Stimulated activated CD8-positive, alpha-beta memory T cell treated with anti-CD3 and anti-CD28 coated beads, Interleukin-4, amount 100 ng/mL, for 48 hours (primary cell): ENCODE measurements around the gene HPCAL1.
"Not testable (repeated sequence)": the region's sequence is repeated elsewhere in the genome, so short reads cannot be mapped to it uniquely, and the experiment has no call there.

Experiments used
- DNase-seq: peaks from one replicate; pipeline ENCODE4 v3.0.0-alpha.2; 2020

The HPCAL1 gene

GRCh38 chr2:10448576-10449485, 146.1 kb downstream of the HPCAL1 start:
- DNase-seq, result peak; percentile 91

- no peak for DNase-seq
These were observed 146.8 kb downstream of the HPCAL1 start for GRCh38 chr2:10449486-10449831.

- DNase-seq, result no peak
These were observed 147.4 kb downstream of the HPCAL1 start for GRCh38 chr2:10449838-10450691.

GRCh38 chr2:10451819-10452218, 149.1 kb downstream of the HPCAL1 start:
- DNase-seq, result no peak

GRCh38 chr2:10452312-10452711, 149.6 kb downstream of the HPCAL1 start:
- DNase-seq, result no peak

DNA sequence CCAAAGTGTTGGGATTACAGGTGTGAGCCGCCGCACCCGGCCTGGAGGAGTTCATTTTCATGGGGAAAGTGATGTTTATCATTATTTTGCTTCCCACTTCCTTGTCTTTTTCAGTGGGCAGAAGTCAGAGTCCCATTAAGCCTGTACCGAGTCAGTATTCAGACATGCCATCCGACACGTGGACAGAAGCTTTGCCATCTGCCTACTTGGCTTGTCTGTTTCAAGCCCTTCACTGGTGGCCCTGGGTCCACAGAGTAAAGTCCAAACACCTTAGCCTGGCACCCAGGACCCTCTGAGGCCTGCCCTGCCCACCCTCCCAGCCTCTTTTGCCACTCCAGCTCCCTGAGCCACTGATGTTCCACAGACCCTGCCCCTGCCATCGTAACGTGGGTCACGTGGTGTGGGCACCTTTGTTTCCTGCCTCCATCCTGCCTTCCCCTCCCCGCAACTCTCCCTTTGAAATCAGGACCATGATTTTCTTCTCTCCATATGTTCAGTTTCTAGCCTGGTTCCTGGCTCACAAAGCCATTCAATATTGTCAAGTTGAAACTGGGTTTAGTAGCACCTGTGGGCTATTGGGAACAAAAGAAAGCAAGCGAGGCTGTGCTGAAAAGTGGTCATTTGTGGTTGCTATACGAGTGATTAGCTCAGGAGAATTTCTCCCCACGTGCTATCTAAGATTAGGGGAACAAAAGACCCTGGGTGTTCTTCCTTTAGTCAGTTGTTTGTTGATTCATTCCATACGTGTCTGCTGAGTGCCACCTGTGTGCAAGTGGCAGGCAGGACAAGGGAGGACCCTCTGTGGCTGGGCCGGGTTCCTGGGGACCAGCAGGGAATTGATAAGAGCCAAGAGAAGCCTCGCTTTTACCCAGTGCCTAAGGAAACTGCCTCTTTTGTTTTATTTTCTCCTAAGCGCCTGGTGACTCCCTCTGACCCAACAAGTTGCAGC, 150.5 kb downstream of the HPCAL1 start:
- no peak for DNase-seq

GRCh38 chr2:10453905-10454298, 151.2 kb downstream of the HPCAL1 start:
- no peak for DNase-seq

DNA sequence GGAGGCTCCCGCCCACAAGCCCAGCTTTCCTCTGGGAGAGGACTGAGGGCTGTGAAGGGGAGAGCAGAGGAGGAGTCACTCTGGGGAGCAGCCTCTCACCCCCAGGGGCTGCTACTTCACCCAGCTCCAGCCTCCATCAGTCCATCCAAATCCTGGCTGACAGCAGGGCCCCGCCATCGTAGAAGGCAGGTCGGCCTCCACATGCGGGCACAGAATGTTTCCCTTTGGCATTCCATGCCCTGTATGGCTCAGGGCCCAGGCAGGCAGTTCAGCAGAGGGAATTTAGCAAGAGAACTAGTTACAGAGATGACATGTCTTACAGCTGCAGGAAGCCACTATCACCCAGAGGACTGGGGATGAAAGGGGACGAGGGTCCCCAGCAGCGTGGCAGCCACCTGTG, 151.8 kb downstream of the HPCAL1 start:
- no peak for DNase-seq

DNA sequence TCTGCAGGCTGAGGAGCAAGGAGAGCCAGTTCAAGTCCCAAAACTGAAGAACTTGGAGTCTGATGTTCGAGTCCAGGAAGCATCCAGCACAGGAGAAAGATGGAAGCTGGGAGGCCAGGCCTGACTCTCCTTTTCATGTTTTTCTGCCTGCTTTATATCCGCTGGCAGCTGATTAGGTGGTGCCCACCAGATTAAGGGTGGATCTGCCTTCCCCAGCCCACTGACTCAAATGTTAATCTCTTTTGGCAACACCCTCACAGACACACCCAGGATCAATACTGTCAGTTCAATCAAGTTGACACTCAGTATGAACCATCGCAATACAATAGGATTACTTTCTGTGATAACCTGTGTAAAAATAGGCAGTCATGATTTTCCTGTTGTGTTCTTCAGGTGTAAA, 154.5 kb downstream of the HPCAL1 start:
- not testable (repeated sequence) for DNase-seq

DNA sequence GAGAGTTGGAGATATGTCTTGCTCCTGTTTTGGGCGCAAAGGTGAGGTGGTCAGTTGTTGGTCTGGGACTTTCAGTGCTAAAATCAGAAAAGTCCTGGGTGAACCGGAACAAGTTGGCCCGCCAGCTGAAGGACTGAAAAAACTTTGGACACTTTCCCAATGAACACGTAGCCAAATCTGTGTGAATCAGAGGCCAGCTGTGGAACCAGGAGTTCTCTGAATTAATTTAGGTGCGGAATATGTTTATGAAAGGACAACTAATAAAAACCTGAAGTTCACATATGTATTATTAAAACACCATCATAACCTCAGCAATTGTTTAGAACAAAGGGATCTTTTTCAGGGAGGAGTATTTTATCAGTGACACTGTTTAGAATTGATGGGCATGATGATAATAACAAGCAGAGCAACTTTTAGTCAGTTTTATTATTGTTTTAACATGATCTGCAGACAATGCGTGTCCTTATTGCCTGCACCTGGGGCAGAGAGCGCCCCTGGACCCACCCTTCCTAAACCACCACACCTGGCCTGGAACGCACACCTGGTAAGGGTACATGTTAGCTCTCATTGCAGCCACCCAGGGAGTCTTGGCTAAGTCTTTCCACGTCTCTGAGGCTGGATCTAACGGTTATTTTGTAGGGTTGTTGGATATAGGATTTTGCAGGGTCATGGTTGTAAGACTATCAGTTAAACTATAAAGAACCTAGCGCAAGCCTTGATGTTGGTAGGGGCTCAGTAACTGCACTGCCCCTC, 155.3 kb downstream of the HPCAL1 start:
- DNase-seq, result no peak

DNA sequence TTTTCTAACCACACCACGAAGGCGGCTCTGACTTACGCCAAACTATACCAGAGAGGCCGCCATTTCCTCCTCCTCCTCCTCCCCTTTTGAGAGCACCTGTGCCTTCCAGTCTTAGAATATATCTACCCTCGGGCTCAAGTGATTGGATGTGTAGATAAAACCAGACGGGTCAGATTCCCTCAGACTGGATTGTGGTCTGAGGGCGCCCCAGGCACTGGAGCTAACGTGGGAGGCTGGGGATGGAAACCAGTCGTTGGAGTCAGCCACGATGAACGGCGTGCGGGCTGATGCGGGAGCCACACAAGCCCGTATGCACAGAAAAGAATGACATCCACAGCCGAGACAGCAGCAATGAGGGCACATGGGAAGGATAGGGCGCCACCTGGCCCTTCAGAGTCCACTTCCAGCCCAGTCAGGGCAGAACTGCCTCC, 157.7 kb downstream of the HPCAL1 start:
- DNase-seq, result no peak

DNA sequence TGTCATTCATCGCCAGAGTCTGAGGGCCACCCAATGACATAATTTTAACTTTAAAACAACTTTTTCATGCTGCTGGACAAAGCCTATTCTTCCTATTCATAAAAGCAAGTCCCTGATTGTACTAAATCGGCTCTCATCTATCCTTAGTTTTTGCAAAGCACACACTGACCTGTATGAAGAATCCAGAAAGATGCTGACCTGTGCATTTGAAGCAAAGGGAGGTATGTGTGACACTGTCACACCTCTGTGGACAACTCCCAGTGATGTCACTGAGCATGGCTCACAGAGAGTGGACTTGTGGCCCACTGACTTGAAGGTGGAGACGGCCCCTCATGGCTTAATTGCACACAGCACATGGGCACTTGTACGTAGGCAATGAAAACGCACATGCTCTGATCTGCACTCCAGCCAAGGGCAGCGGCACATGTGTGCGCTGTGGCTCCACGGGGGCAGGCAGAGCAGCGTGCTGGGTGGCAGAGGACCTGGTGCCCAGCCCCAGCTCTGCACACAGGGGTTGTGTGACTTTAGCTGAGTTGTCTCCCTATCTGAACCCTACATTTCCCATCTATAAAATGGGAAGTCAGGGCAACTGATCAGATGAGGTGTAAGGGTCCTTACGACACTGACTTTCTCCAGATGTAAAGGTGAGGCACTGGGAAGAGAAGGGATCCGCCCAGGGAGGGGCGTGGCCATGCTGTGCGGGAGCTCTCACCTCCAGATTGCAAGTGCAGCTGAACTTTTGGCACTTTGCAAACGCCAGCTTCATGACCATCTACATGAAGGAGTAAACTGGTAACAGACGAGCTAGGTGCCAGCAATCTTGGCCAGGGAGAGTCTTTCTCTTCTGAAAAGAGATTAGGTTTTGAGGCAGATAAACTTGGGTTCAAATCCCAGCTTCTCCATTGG, 159.7 kb downstream of the HPCAL1 start:
- DNase-seq, result no peak

DNA sequence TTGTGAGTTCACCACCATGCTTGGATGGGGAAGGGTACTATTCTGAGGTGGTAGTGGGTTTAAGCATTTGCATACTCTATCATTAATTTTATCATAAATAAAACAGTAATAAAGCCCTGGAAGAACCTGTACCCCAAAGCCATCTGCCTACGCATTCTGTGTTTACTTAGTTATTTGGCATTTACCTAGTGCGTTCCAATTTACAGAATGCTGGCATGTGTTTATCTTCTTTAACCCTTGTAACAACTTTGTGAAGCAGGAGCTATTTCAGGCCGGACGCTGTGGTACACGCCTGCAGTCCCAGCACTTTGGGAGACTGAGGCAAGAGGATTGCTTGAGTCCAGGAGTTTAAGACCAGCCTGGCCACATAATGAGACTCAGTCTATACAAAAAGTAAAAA, 163.2 kb downstream of the HPCAL1 start:
- DNase-seq, result no peak

DNA sequence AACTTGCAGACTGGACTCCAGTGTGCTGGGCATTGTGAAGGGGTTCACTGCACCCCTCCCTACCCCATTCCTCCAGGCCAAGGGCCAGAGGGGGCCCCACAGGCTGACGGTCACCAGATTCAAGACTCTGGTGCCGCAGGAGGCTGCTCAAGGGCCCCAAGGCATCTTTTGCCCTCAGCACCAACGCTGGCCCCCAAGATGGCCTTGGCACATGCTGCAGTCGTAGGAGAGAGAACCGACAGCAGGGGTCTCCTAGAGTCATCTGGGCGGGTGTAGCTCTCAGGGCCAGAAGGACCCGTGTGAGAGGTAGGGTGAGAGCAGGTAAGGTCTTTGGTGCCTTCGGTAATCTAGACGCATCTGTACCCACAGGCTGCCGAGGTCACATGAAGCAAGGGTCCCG, 164.1 kb downstream of the HPCAL1 start:
- DNase-seq, result no peak

DNA sequence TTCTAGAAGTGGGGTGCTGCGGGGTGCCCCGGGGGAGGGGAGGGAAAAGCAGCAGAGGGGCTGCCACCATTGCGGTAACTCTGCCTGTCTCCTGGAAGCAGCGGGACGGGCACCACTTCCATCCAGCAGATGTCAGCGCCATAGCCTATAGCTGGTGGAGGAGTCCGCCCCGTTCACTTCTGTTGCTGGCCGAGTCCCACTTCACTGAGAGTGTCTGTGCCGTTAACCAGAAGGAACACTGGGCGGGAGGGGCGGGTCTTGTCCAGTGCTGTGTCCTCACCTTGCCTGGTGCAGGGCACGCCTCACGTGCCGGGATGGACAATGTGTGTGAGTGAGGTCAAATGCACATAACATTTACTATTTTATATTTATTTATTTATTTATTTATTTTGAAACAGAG, 164.7 kb downstream of the HPCAL1 start:
- no peak for DNase-seq

DNA sequence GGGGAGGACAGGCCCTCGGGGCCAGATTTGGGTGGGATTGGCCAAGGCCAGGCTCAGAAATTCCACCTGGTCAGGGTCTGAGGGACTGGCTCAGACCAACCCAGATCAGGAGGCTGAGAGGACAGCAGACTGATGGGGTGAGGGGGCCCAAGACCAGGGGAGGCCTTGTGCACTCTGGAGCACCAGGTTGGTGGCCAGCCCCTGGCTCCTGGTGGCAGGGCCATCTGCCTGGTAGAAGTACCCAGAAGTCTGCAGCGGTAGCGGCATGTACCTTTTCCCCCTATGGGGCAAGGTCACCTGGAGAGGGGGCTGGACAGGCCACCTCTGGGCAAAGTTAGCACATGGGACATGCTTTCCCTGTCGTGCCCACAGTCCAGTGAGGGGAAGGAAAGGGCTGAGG, 166.6 kb downstream of the HPCAL1 start:
- no peak for DNase-seq

DNA sequence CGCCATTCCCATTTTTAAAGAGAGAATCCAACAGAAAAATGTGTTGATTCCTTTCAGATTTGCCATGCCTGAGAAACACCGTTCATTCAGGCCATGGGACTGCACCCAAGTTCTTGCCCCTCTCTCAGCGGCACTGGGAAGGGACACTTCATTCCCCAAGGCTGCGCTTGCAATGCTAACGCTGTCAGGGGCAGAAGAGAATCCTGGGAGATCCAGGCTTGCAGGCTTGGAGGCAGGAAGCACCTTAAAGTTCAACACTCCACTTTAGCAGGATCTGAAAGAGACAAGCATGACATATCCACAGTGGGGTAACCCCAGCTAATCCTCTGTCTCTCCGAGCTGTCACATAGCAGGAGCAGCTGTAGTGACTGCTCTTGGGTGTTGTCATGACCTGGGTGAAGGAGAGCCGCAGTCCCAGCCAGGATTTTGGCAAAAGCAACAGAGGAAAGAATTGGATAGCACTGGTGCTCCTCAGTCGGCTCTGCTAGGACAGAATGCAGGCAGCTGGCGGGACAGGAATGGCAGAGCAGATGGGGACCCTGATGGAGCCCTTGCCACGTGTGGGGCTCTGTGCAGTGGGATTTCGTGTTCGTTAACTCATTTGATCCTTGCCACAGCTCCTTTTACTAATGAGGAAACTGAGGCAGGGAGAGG, 167.4 kb downstream of the HPCAL1 start:
- DNase-seq, result no peak

DNA sequence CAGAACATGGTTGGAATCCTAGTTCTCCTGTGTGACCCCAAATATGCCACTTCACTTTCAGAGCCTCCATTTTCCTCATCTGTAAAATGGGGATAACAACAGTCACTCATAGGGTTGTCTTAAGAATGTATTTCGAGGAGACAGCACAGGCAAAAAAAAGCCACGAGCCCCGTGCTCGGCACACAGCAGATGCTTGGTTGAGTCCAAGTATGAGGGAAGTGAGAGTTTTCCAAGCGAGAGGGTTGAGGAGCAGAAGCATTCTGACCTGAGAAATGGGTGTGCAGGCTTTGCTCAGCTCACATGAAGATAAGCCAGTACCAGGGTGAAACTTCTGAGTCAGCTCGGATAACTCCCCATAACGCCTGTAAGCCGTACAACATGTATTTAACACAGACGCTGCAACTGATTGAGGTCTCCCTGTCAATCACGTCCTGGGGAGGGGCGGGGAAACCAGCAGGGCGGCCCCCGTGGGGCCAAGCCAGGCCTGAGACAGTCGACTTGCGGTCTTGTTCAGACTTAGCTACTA, 168.4 kb downstream of the HPCAL1 start:
- DNase-seq, result no peak

GRCh38 chr2:10471955-10472354, 169.3 kb downstream of the HPCAL1 start:
- no peak for DNase-seq

GRCh38 chr2:10473121-10473756, 170.5 kb downstream of the HPCAL1 start:
- DNase-seq, result no peak
